Measurements from ENCODE around the gene ABCB9. TPM values are rescaled to one million over a fixed set of nuclear protein-coding genes. Genes with fewer than 3 reads are reported as not detected.

The ABCB9 gene
- total and polyA plus RNA-seq, 2 experiments from 2014 or later = 1.2 to 7.0 TPM

GRCh38 chr12:122928404-122929147, 37.7 kb downstream of the ABCB9 start (continued):
- no peak for TF ChIP-seq REST (IDR thresholded peaks at IDR 0.05; ENCODE audit: unreplicated experiment)

GRCh38 chr12:122927756-122928403, 38.4 kb downstream of the ABCB9 start:
- ATAC-seq (no peak), DNase-seq (ENCODE audit: low spot score) (no peak)
- peaks cover 7% of the 10 kb centered on the region for H3K27me3 Mint-ChIP-seq (ENCODE audit: insufficient read depth, low read depth, poor library complexity)
- Histone ChIP-seq H3K27me3 (ENCODE audit: insufficient read depth) (no peaks in the 10 kb centered on the region), H4K20me1 (replicated peaks; ENCODE audit: insufficient read depth) (no peaks in the 10 kb centered on the region; the same call in 1 of the 2 replicates), H3K4me3 (no peak overlapping the region), H3K79me2 (replicated peaks; ENCODE audit: insufficient read depth) (no peaks in the 10 kb centered on the region), H3F3A (replicated peaks; ENCODE audit: low read depth) (no peaks in the 10 kb centered on the region), H2AFZ (no peak overlapping the region), H3K4me2 (no peak overlapping the region), H3K4me1 (ENCODE audit: insufficient read depth) (no peaks in the 10 kb centered on the region), H3K9me2 (ENCODE audit: insufficient read depth) (no peaks in the 10 kb centered on the region), H3K27ac (ENCODE audit: low read depth) (no peak overlapping the region), H3K36me3 (ENCODE audit: insufficient read depth) (no peaks in the 10 kb centered on the region)
- no peaks in the 10 kb centered on the region for H3K9me3 Mint-ChIP-seq
- H3K27ac Mint-ChIP-seq = no peak overlapping the region
- no peaks in the 10 kb centered on the region; the same call in 2 of the 3 replicates for H3K4me1 Mint-ChIP-seq
- no peaks in the 10 kb centered on the region for H3K36me3 Mint-ChIP-seq (ENCODE audit: low read depth)
- no peak overlapping the region for H3K4me3 Mint-ChIP-seq
- TF ChIP-seq ZNF114 (CRISPR knock-in tag; IDR thresholded peaks at IDR 0.05) (no peak), ZNF331 (CRISPR knock-in tag; IDR thresholded peaks at IDR 0.05; ENCODE audit: low read depth) (no peak), POLR2AphosphoS5 (IDR thresholded peaks at IDR 0.05; ENCODE audit: low read depth) (no peak), EZH2 (IDR thresholded peaks at IDR 0.05; ENCODE audit: low read depth, unreplicated experiment) (no peak), ETS1 (IDR thresholded peaks at IDR 0.05) (no peak), CREB1 (CRISPR knock-in tag; IDR thresholded peaks at IDR 0.05; ENCODE audit: low read depth) (no peak), JUNB (IDR thresholded peaks at IDR 0.05; ENCODE audit: unreplicated experiment) (no peak), EZH2phosphoT487 (IDR thresholded peaks at IDR 0.05; ENCODE audit: unreplicated experiment) (no peak), STAT1 (IDR thresholded peaks at IDR 0.05; ENCODE audit: unreplicated experiment) (no peak), REST (IDR thresholded peaks at IDR 0.05; ENCODE audit: unreplicated experiment) (no peak), NANOG (IDR thresholded peaks at IDR 0.05; ENCODE audit: borderline replicate concordance) (no peak)
- TF ChIP-seq, protein P1, sequence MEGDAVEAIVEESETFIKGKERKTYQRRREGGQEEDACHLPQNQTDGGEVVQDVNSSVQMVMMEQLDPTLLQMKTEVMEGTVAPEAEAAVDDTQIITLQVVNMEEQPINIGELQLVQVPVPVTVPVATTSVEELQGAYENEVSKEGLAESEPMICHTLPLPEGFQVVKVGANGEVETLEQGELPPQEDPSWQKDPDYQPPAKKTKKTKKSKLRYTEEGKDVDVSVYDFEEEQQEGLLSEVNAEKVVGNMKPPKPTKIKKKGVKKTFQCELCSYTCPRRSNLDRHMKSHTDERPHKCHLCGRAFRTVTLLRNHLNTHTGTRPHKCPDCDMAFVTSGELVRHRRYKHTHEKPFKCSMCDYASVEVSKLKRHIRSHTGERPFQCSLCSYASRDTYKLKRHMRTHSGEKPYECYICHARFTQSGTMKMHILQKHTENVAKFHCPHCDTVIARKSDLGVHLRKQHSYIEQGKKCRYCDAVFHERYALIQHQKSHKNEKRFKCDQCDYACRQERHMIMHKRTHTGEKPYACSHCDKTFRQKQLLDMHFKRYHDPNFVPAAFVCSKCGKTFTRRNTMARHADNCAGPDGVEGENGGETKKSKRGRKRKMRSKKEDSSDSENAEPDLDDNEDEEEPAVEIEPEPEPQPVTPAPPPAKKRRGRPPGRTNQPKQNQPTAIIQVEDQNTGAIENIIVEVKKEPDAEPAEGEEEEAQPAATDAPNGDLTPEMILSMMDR (conservative IDR thresholded peaks at IDR 0.05; ENCODE audit: low read depth in 2 of 2) = no peak
